Left lobe of liver (tissue), 2 donors: ENCODE results near the gene CHPF. TPM values are rescaled to one million over a fixed set of nuclear protein-coding genes. Genes with fewer than 3 reads are reported as not detected.

Experiments used
- ATAC-seq: fragments of 200-7000 bp; cut with Tn5 transposase; one replicate; pipeline ENCODE4 v1.9.1; 2020; ENCODE audit warnings: mild to moderate bottlenecking, moderate library complexity
- DNase-seq: peaks from one replicate; pipeline ENCODE4 v3.0.0-alpha.2; 2020; ENCODE audit warnings: low spot score
- total RNA-seq: library from RNA; stranded (reverse); gene quantifications from one replicate; pipeline ENCODE4 v1.2.1, GENCODE V29; 2021
- donor health status: DM: no; HTN: no; CAD: no; lungs with moderate emphysema.
- donor health status: DM: no; HTN: yes; CAD: no.

Gene CHPF
- total RNA-seq, 1 donor from 2014 or later, result 55.1 TPM

DNA sequence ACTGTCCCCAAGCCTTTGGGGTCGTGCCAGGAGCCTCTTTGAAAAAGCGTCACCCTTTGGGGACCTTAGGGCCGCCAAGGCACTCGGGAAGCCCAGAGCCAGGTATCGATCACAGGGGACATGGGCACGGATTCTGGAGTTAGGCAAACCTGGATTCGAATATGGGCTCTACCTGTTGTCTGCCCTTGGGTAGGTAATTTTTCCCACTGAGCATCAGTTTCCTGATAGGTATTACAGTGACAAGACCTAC lies 9.5 kb upstream of the CHPF start:
- DNase-seq, result no peak

DNA sequence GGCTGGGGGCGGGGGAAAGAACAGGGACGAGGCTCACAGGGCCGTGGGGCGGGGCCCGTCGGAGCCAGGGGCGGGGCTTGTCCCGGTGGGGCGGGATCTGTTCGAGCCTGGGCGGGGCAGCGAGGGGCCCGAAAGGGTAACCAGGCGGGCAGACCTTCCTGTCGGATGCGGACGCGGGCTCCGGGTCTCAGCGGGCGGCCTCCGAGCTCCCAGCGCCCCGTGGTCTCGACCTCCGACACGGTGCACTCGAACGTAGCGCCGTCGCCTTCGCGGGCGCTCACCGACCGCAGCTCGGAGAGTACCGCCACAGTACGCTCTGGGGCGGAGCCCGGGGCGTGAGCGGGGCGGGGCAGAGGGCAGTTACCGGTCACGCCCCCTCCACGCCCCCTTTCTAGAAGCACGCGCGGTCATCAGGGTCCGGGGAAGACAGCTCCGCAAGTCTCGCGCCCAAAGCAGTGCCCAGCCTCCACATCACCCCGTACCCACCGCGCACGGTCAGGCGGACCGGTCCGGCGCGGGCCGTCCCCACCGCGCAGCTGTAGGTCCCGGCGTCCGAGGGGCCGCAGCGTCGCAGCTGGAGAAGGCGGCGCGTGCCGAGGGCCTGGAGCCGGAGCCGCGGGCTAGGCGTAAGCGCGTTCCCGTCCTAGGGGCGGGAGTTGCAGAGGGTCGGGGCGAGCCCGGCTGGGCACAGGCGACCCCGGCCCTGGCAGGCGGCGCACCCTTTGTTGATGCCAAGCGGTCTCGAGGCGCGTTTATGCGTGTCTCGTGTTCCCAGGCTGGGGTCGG lies 9.0 kb upstream of the CHPF start:
- ATAC-seq, result peak; percentile 96
- DNase-seq, result peak; percentile 86

More for the DNA sequence above, 9.5 kb upstream of the CHPF start:
- ATAC-seq, result no peak

DNA sequence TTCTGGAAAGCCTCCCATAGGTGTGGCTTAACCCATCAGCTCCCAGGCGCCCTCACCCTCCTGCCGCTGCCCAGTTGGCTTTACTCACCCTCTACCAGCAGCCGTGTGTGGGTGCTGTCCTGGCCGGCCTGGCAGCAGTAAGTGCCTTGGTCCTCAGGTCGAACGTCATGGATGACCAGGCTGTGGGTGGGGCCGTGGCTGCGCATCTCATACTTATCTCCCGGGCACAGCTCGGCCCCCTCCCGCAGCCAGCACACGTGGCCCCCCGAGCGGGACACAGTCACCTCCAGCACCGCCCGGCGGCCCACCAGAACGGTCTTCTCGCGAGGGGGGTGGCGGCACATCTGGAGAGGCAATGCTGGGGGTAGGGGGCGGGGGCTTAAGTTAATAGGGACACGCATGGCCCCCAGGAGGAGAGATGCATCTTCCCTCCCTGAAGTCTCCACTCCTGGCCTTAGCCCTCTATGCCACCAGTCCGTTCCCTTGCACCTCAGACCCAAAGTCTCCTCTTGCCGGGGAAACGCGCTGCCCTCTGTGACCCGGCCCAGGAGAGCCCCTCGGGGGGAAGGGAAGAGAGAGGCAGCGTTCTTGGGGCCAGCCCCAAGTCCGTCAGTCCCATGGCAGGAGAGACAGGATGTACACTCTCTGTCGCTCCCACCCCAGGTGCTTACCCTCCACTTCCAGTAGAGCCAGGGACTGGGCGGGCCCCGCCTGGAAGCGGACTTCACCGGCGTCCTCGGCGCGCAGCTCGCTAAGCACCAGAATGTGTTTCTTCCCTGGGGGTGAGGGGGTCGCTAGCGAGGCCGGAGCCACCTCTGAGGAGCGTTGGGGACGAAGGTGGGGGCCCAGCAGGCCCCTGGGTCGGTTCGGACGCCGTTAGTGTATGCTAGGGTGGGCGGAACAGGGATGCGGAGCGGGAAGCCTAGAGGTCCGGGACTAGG lies 8.1 kb upstream of the CHPF start:
- ATAC-seq (peak; percentile 2), DNase-seq (no peak)

DNA sequence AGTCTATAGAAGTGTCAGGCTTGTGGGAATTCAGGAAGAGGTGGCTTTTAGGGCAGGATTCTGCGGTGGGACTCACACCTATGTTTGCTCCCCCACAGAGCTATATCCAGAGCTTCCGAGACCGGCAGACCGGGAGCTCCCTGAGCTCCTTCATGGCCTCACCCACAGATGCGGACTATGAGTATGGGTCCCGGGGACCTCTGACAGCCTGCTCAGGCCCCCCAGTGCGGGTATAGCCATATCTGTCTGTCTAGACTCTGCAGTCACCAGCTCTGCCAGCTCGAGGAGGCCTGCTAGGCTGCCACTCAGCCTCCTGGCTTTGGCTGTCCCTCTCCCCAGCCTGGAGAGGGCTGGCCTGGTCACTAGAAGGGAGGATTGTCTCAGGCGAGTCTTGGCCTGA lies 6.0 kb upstream of the CHPF start:
- no peak for DNase-seq
- ATAC-seq, result no peak

DNA sequence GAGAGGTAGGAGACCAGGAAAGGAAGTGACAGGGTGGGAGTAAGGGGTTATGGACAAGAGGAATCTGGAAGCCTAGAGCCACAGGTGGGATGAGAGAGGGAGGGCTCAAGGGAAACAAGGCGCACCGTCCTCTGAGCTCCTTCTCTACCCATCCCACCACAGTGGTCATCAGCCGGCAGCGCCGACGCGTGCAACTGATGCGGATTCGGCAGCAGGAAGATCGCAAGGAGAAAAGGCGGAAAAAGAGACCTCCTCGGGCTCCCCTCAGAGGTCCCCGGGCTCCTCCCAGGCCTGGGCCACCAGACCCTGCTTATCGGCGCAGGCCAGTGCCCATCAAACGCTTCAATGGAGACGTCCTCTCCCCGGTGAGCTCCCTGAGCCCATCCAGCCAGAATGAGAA lies 5.4 kb upstream of the CHPF start:
- no peak for DNase-seq
- ATAC-seq, result no peak

DNA sequence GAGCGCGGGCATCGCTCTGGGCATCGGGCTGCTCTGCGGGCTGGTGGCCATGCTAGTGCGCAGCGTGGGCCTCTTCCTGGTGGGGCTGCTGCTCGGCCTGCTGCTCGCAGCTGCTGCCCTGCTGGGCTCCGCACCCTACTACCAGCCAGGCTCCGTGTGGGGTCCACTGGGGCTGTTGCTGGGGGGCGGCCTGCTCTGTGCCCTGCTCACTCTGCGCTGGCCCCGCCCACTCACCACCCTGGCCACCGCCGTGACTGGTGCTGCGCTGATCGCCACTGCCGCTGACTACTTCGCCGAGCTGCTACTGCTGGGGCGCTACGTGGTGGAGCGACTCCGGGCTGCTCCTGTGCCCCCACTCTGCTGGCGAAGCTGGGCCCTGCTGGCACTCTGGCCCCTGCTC lies 4.0 kb upstream of the CHPF start:
- no peak for DNase-seq
- ATAC-seq, result no peak

DNA sequence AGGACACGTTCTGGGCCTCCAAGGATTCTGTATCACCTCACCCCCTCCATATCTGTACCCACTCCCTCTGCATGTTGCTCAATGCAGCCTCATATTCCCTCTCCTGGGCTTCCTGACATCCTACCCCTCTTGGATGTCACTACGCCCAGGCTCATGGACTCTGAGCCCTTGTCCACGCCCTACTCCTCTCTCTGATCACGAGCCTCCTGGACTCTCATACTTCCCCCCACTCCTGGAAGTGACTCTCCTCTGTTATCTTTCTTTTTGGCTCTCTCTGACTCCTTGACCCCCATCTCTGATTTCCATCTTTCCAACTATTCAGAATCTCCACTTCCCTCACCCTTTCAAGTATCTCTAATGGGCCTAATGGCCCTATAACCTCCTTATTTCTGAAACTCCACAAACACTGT lies 2.3 kb upstream of the CHPF start:
- no peak for ATAC-seq

DNA sequence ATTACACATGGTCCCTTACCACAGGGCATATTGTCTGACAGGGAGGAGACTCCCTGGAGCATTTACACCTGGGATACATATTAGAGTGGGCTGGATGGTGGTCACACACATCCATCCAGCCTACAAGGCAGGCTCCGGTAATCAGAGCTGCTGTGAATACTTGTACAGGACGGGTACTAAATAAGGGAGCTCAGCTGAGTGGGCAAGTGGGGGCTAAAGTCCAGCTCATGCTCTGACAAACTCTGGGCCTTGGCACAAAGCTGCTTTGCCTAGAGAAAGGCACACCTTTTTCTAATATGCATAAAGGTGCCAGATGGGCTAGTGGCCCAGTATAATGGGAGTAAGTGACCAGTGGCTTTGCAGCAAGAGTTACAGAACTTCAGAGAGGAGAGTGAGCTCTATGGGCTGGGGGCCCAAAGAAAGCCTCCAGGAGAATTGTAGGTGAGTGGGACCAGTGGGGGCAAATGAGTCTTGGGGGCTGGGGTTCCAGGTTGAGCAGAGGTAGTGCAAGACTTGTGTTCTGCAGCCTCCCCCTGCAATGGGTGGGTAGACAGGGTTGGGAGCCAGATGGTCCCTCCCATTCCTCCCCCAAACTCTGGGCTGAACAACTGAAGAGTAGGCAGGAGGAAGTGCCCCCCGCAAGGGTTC lies 1.8 kb upstream of the CHPF start:
- ATAC-seq, result no peak
- no peak for DNase-seq

More for the DNA sequence above, 2.3 kb upstream of the CHPF start:
- DNase-seq, result no peak

DNA sequence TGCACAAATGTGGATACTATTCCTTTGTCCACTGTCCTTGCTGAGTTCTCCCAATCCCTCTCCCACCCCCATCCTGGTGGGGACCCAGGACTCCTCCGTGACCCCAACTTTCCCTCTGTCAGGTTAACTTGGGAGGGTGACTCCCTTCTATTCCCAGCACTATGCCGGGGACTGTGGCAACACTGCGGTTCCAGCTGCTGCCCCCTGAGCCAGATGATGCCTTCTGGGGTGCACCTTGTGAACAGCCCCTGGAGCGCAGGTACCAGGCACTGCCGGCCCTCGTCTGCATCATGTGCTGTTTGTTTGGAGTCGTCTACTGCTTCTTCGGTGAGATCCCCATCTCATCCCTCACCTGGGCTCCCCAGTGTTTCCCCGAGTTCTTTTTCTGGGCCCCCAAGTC lies 958 bp upstream of the CHPF start:
- ATAC-seq, result no peak
- DNase-seq, result no peak

DNA sequence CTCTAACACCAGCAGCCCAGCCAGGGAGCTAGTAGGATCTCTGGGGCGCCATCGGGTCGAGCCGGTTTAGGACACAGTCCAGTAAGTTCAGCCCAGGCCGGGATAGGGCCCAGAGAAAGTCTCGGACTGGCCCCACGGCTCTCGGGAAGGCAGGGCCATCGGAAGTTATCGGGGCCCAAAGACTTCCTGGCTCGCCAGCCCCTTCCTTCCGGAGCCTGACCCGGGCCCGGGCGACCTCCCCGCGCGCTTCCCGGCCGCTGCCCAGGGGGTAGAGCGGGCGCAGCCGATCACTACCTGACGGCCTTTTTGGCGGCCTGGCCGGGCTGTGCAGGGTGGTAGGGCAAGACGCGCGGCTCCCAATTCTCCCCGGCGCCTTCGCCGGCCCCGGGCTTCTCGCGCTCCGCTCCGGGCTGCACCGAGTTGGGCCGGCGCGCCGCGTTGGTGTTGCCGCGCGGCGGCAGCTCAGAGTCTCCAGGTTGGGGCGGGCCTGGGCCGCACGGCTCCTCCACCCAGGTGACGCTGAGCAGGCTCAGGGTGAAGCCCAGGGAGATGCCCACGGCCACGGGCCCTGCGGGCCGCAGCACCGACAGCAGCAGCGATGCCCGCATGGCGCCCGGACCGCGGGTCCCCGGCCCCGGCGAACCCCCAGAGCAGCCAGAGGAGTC lies 546 bp downstream of the CHPF start:
- ATAC-seq, result peak; percentile 50
- no peak for DNase-seq

DNA sequence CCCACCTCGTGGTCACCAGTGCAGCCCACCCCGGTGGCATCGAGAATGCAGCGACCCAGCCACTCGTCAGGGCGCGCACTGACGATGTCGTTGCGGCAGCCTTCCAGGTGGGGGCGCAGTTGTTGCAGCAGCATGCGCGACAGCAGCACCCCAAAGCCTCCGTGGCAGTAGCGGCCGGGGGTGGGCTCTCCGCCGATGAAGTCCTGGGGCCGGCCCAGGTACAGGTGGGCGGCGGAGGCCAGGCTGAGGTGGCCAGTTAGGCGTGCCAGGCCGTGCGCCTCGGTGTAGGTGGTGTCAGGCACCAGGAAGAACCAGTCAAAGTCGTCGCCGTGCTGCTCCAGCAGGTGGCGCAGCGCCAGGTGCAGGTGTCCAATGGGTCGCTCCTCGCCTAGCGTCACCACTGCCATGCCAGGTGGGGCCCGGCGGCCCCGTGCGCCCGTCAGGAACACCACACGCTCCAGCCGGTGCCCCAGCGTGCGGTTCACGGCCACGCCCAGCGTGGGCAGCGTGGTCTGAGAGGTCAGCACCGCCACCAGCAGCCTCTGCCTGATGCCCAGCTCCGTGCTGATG lies 1.9 kb downstream of the CHPF start:
- ATAC-seq, result peak; percentile 46
- peak; percentile 88 for DNase-seq

DNA sequence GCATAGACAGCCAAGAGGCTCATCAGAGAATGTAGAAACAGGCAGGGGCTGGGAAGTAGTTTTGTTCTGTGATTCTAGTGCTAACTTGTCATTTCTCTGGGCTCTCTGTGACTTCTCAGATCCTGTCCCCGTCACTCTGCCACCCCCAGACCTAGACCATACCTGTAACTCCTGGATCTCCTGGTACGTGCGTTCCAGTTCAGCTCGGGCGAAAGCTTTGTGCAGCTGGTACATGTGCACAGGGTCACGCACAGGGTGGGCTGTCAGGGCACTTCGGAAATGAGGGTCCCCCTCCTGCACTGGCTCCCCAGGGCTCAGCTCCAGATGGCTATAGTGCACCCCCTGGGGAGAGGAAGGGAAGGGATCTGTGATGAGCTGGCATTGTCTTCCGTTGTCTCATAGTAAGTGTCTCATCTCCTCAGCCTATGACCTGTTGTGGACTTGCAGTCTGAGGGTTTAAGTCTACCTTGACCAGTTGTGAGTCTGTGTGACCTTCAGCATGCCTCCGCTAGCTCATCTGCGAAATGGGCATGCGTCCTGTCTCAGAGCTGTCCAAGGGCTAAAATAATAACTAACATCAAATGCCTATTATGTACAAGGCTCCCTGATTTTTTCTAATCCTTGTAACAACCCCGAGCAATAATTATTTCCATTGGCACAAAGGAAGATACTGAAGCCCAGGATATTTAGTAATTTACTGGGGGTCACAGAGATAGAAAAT lies 2.7 kb downstream of the CHPF start:
- DNase-seq (no peak), ATAC-seq (no peak)

DNA sequence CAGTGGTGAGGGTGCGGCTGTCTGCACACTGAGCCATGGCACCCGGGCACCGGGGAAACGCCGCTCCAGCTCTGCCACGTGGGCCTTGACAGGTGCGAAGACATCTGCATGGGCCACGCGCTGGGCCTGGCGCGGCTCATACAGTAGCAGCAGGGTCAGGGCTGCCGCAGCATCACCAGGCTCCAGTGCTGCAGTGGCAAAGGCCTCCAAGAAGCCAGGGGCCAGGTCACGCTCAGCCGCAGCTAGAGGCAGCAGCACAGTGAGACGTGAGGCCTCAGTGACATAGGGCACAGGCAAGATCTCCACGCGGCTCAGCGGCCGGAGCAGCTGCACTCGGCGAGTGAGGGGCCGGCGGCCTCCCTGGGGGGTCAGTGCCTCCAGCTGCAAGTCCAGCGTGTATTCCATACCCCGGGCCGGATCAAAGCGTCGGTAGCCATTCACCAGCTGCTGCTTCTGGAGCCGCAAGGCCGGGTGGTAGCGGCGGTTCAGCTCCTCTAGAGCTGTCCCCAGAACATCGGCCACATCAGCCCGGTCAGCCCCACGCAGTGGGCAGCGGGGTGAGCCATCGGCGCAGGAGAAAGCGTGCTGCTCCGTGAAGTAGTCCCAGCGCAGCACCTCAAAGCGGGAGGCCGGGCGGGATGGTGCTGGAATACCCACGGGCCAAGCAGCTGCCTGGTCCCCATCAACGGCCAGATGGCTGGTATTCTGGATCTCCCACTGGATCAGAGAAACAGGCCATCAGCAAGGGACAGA lies 3.5 kb downstream of the CHPF start:
- DNase-seq, result no peak
- ATAC-seq, result no peak

DNA sequence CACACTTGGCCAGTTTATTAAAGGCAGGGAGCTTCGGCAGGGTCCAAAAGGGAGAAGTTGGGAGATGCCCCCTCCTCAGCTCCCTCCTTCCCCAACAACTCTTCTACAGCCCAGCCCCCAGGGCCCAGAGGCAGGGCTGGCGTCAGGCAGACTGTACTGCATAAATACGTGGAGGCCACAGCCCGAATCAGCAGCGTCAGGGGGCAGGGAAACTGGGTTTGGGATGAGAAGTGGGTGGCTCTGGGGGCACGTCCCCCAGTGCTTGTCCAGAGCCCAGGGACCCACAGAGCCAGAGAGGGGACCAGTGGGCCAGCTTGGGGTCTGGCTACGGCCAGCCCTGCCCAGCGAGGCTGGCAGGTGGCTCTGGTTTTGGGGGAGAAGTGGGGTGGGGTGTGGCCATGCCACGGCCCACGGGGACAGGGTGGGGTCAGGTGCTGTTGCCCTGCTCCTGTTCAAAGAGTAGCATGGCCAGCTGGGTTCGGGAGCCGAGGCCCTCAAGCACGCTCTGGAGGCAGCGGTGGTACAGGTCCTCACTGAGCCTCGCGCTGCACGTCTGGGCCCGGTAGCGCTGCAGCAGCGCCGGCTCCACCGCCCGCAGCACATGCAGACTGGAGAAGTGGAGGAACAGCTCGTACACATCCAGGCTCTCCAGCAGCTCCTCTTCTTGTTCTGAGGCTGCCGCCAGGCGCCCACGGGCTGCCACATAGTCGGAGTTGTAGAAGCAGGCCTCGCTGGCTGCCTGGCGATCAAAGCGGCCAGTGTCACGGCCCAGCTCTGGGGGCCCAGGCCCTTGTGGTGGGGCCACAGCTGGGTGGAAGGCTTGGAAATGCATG lies 4.4 kb downstream of the CHPF start:
- DNase-seq (no peak), ATAC-seq (no peak)

DNA sequence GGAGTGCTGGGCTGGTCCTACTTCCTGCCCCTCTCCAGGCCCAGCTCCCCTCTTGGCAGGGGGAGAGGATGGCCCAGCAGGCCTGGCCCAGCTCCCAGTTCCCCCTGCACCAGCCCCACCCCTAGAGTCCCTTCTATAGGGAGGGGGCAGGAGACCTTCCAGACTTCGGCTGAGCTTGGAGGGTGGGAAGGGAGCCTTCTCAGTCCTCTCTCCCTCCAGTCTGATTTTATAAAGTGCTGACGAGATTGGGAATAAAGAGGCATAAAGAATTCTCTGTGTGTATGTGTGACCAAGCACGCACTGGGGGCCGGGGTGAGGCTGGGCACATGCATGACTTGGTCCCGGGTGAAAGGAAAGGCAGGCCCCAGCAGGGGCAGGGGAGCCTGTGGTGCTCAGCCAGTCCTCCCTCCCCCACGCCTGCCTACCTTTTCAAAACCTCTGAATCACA lies 5.1 kb downstream of the CHPF start:
- ATAC-seq, result no peak
- DNase-seq, result no peak

DNA sequence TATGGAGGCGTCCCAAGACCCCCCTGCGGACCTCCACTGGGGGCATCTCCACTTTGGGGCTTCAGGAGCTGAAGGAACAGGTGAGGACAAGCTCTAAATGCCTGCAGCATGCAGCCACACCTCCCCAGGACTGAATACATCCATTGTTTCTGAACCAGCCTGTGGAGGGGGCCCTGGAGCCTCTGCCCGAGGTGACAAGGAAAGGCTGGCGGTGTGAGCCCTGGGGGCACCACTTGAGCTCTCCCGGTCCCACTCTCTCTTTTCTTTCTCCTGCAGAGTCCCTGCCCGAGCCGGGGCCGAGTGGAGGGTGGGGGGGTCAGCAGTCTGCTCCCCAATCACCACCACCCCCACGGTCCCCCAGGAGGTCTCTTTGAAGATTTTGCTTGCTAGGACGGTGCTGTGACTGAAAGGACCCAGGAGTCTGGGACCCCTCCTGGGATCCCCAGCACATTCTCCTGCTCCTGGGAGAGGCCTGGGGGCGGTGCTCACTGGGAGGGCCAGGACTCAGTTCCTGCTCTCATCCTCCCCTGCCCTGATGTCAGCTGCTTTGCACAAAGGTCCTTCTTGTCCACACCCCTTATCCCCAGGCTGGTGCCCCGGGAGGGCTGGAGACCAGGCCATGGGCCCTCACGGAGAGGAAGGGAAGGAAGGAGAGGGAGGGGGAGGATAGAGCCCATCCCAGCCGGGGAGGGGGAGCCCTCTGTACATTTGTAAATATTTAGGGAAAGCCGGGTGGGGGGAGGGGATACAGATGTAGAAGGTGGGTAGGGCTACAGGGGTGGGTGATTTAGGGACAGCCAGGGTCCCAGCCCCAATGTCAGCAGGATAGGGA lies 5.7 kb downstream of the CHPF start:
- DNase-seq, result no peak
- no peak for ATAC-seq

DNA sequence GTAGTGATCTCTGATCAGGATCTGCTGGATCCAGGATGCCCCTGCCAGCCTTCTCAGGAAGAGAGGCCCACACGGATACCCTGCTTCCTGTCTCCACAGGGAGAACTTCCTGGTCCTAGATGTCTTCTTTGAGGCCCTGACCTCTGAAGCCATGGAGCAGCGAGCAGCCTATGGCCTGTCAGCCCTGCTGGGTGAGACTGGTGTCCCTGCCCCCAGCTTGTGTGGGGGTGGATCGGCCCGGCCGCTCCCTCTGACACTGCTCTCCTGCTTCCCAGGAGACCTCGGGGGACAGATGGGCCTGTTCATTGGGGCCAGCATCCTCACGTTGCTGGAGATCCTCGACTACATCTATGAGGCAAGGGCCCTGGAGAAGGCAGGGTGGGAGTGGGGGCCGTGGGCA lies 6.6 kb downstream of the CHPF start:
- ATAC-seq (no peak), DNase-seq (no peak)

DNA sequence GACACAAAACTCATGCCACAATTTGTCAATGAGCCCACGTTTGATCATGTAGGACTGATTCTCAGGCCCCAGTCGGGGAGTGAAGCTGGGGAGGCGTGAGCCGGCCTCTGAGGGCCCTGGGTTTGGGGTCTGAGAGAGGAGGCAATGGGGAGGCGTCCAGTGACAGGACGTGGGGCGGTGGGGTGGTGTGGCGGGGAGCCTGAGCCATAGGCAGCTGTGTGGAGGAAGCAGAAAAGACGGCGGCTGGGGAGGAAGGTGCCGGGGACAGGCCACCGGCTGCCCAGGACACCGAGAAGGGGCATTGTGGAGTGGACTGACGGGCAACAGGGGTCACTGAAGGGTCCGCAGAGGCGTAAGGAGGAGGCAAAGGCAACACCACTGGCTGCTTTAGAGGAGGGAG lies 7.2 kb downstream of the CHPF start:
- ATAC-seq (no peak), DNase-seq (no peak)
